WERI-Rb-1 (cell line): Measurements from ENCODE around the gene KCNK15.

Experiments
- DNase-seq: peaks from one replicate; pipeline ENCODE4 v3.0.0-alpha.2; 2020
- H3K27ac ChIP-seq: fragments of 250-450 bp; sonication (Bioruptor Pico); 2 replicates; pipeline ENCODE4 v1.5.1; 2020; ENCODE audit warnings: mild to moderate bottlenecking, moderate library complexity
- H3K27me3 ChIP-seq: fragments of 250-450 bp; sonication (Bioruptor Pico); 2 replicates; pipeline ENCODE4 v1.5.1; 2021; ENCODE audit warnings: mild to moderate bottlenecking, low read depth, moderate library complexity; ENCODE audit not compliant: insufficient read depth, severe bottlenecking
- H3K36me3 ChIP-seq: fragments of 250-450 bp; sonication (Bioruptor Pico); 2 replicates; pipeline ENCODE4 v1.5.1; 2020; ENCODE audit warnings: mild to moderate bottlenecking, moderate library complexity
- H3K4me3 ChIP-seq: 2 replicates; pipeline ENCODE4 v1.5.1; 2011; ENCODE audit warnings: low read depth, mild to moderate bottlenecking, control low read depth, low read length
- H3K9me3 ChIP-seq: fragments of 250-450 bp; sonication (Bioruptor Pico); 2 replicates; pipeline ENCODE4 v1.5.1; 2021; ENCODE audit warnings: mild to moderate bottlenecking, moderate library complexity; ENCODE audit not compliant: severe bottlenecking
- TF ChIP-seq, protein P1 (sequence below): IDR thresholded peaks from 2 replicates; pipeline ENCODE4 v1.5.1; 2011; ENCODE audit warnings: low read depth, mild to moderate bottlenecking, control low read depth, inconsistent platforms, low read length

KCNK15 gene

DNA sequence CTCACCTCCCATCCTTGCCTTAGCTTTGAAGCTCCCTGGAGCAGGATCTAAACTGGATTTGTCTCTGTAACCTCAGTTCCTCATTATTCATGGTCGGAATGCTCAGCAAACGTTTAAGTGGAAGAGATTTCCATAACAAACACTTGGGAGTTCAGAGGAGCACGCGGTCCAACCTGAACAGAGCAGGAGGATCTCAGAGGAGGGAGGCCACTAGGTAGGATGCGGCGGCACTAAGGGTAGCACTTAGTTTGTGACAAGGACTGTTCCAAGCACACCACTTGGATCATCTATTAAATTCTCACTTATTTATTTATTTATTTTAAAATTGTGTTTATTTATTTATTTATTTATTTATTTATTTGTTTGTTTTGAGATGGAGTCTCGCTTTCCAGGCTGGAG is 43.8 kb upstream of the KCNK15 start:
- Histone ChIP-seq H3K27me3 (no peaks in the 10 kb centered on the region), H3K4me3 (no peak overlapping the region), H3K36me3 (no peaks in the 10 kb centered on the region), H3K27ac (peak overlapping the region; percentile 88), H3K9me3 (peaks cover under 1% of the 10 kb centered on the region)
- TF ChIP-seq, protein P1, sequence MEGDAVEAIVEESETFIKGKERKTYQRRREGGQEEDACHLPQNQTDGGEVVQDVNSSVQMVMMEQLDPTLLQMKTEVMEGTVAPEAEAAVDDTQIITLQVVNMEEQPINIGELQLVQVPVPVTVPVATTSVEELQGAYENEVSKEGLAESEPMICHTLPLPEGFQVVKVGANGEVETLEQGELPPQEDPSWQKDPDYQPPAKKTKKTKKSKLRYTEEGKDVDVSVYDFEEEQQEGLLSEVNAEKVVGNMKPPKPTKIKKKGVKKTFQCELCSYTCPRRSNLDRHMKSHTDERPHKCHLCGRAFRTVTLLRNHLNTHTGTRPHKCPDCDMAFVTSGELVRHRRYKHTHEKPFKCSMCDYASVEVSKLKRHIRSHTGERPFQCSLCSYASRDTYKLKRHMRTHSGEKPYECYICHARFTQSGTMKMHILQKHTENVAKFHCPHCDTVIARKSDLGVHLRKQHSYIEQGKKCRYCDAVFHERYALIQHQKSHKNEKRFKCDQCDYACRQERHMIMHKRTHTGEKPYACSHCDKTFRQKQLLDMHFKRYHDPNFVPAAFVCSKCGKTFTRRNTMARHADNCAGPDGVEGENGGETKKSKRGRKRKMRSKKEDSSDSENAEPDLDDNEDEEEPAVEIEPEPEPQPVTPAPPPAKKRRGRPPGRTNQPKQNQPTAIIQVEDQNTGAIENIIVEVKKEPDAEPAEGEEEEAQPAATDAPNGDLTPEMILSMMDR: no peak
- DNase-seq: no peak

DNA sequence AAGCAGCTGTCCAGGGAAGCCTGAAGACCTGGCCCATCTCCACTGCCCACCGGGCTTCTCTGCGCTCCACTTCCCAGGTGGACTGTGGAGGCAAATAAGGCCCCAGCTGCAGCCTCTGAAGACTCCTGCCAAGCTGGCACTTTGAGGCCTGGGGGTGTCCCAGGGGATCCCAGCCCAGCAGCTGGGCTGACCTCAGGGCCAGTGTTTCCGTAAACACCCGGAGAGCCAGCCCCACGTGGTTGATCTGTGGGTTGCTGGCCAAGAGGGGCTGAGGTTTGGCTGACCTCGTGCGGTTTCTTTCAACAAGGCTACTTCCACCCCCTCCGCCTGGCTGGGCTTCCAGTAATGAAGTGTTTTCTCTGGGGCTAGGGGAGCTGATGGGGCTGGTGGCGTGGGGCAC is 42.9 kb upstream of the KCNK15 start:
- H3K36me3 ChIP-seq: no peaks in the 10 kb centered on the region
- no peaks in the 10 kb centered on the region for H3K9me3 ChIP-seq
- H3K4me3 ChIP-seq: no peak overlapping the region
- H3K27ac ChIP-seq: no peak overlapping the region
- no peak for DNase-seq
- TF ChIP-seq, protein P1: no peak
- no peaks in the 10 kb centered on the region for H3K27me3 ChIP-seq

DNA sequence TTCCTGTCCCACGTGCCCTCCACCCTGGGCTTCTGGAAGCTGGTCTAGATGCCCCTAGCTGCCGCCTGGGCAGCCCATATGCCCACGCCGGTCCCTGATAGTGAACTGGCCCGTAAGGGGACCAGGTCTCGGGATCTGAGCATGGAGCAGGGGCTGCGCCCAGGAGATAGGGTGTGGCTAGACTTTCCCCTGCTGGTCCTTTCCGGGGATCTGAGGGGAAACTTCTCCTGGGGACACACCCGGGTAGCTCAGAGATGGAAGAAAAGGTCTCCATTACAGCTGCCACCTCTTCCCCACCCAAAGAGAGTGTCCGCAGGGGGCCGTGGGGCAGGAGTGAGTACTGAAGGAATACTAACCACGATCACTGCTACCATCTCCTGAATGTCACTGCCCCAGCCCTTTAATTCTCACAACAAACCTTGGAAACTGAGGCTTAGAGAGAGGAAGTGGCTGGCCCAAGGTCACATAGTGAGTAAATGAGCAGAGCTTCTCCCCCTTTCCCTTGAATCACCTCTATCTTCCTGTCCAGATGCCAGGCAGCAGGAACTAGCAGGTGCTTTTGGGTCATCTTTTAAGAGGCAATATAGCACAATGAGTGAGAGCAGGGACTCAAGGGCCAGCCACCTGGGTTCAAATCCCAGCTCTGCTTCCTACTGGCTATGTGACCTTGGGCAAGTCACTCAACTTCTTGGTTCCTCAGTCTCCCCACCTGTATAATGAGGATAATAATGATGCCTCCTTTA is 42.3 kb upstream of the KCNK15 start:
- TF ChIP-seq, protein P1: no peak

DNA sequence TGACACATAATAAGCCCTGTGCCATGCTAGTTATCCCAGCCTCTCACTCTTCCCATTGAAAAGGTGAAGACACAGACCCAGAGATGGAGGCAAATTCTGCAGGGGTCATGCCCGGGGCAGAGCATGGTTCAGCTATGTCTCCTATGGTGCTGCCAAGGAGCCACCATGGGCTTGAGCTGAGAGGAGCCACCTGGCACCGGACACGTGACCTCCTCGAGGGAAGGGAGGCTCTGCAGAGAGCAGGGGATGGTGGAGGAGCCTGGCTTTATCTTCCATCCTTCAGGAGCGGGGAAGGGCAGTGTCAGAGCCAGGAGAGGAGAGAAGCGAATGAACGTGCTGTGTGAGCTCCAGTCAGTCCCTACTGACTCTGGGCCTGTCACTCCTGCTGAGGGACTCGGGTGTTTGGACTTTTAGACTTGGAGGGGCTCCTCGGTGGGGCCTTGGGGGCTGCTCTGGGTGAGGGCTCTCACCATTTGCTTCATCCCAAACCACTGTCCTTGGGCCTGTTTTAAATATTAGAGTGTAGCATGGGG is 41.6 kb upstream of the KCNK15 start:
- Histone ChIP-seq H3K4me3 (no peak overlapping the region), H3K36me3 (no peaks in the 10 kb centered on the region), H3K27me3 (no peaks in the 10 kb centered on the region), H3K9me3 (no peaks in the 10 kb centered on the region), H3K27ac (no peak overlapping the region)
- no peak for DNase-seq
- TF ChIP-seq, protein P1: no peak

More for the DNA sequence above, 42.3 kb upstream of the KCNK15 start:
- no peaks in the 10 kb centered on the region for H3K36me3 ChIP-seq
- no peak overlapping the region for H3K4me3 ChIP-seq
- no peaks in the 10 kb centered on the region for H3K27me3 ChIP-seq
- H3K9me3 ChIP-seq: no peaks in the 10 kb centered on the region
- DNase-seq: no peak
- no peak overlapping the region for H3K27ac ChIP-seq

DNA sequence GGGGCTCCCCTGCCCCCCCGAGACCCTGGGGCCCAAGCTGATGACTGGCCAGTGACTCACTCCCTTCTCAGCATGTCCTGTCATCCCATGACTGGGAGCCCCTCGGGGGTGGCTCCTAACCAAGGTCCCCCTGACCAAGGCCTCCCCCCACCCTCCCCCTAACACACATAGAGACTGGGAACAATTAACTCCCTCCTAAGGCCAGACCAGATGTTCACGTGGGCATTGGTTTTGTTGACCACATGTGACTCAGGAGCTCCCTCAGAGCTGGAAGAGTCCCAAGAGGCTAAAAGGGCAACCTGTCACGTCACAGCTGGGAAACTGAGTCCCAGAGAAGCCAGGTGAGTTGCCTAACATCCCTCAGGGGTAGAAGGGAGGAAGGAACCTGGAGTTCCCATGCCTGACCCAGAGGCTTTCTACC is 41.1 kb upstream of the KCNK15 start:
- no peak for DNase-seq

More for the DNA sequence above, 41.1 kb upstream of the KCNK15 start:
- no peaks in the 10 kb centered on the region for H3K27me3 ChIP-seq
- H3K9me3 ChIP-seq: no peaks in the 10 kb centered on the region
- TF ChIP-seq, protein P1: no peak
- H3K4me3 ChIP-seq: no peak overlapping the region
- no peaks in the 10 kb centered on the region for H3K36me3 ChIP-seq
- H3K27ac ChIP-seq: no peak overlapping the region
